Chondrocyte (in vitro differentiated cells): ENCODE measurements around the gene MIAT. TPM values are rescaled to one million over a fixed set of nuclear protein-coding genes. Genes with fewer than 3 reads are reported as not detected.

Experiments used
- DNase-seq: peaks from one replicate; pipeline ENCODE4 v3.0.0; 2021; ENCODE audit warnings: mixed read lengths, low spot score
- H3K27ac Mint-ChIP-seq: one replicate; pipeline ENCODE4 v1.8.0; 2021; ENCODE audit warnings: mild to moderate bottlenecking, moderate library complexity, mixed read lengths; ENCODE audit not compliant: unreplicated experiment
- H3K27me3 Mint-ChIP-seq: 2 replicates; pipeline ENCODE4 v1.8.0; 2021; ENCODE audit warnings: low read depth, mixed read lengths
- H3K36me3 Mint-ChIP-seq: 2 replicates; pipeline ENCODE4 v1.8.0; 2021; ENCODE audit warnings: low read depth, mixed read lengths
- H3K4me1 Mint-ChIP-seq: 2 replicates; pipeline ENCODE4 v1.8.0; 2021; ENCODE audit warnings: low read depth, mild to moderate bottlenecking, mixed read lengths
- H3K4me3 Mint-ChIP-seq: one replicate; pipeline ENCODE4 v1.8.0; 2021; ENCODE audit warnings: mild to moderate bottlenecking, moderate library complexity, mixed read lengths; ENCODE audit not compliant: unreplicated experiment
- H3K9me3 Mint-ChIP-seq: 2 replicates; pipeline ENCODE4 v1.8.0; 2021; ENCODE audit warnings: low read depth, mixed read lengths
- CTCF ChIP-seq: fragments of 200-600 bp; sonication (generic); IDR thresholded peaks from 2 replicates; pipeline ENCODE4 v1.5.0; 2021; ENCODE audit warnings: antibody characterized with exemption, mild to moderate bottlenecking, moderate library complexity
- total RNA-seq: library from RNA; stranded (reverse); gene quantifications from 3 replicates; pipeline ENCODE4 v1.2.1, GENCODE V29; 2021

MIAT gene
- total RNA-seq, 1 donor from 2014 or later: 3.5 TPM

- no peak for TF ChIP-seq CTCF
- Mint-ChIP-seq H3K36me3 (no peaks in the 10 kb centered on the region), H3K4me3 (no peak overlapping the region), H3K4me1 (peaks cover 26% of the 10 kb centered on the region), H3K27ac (no peak overlapping the region), H3K27me3 (peaks cover 38% of the 10 kb centered on the region), H3K9me3 (no peaks in the 10 kb centered on the region)
- DNase-seq: no peak
Measured at GRCh38 chr22:26646158-26646557, 11.2 kb upstream of the MIAT start.

- no peaks in the 10 kb centered on the region for H3K9me3 Mint-ChIP-seq
- peaks cover 26% of the 10 kb centered on the region for H3K4me1 Mint-ChIP-seq
- H3K4me3 Mint-ChIP-seq: no peak overlapping the region
- TF ChIP-seq CTCF: no peak
- H3K27ac Mint-ChIP-seq: no peak overlapping the region
- H3K27me3 Mint-ChIP-seq: peaks cover 52% of the 10 kb centered on the region
- DNase-seq: no peak
- H3K36me3 Mint-ChIP-seq: no peaks in the 10 kb centered on the region
Measured at GRCh38 chr22:26648011-26648497, 9.3 kb upstream of the MIAT start.

GRCh38 chr22:26648528-26649388 is 8.6 kb upstream of the MIAT start:
- no peak for TF ChIP-seq CTCF
- Mint-ChIP-seq H3K4me1 (peaks cover 26% of the 10 kb centered on the region), H3K27ac (no peak overlapping the region)

GRCh38 chr22:26650722-26651421 is 6.5 kb upstream of the MIAT start:
- H3K36me3 Mint-ChIP-seq: no peaks in the 10 kb centered on the region

More at GRCh38 chr22:26648528-26649388, 8.6 kb upstream of the MIAT start:
- no peak overlapping the region for H3K4me3 Mint-ChIP-seq
- no peaks in the 10 kb centered on the region for H3K9me3 Mint-ChIP-seq
- H3K36me3 Mint-ChIP-seq: no peaks in the 10 kb centered on the region
- DNase-seq: no peak
- peaks cover 56% of the 10 kb centered on the region for H3K27me3 Mint-ChIP-seq

More at GRCh38 chr22:26650722-26651421, 6.5 kb upstream of the MIAT start:
- Mint-ChIP-seq H3K4me3 (no peak overlapping the region), H3K9me3 (no peaks in the 10 kb centered on the region), H3K4me1 (peaks cover 12% of the 10 kb centered on the region), H3K27ac (no peak overlapping the region), H3K27me3 (peaks cover 56% of the 10 kb centered on the region)
- DNase-seq: no peak
- TF ChIP-seq CTCF: no peak
